HG03135 (cell line): Measurements from ENCODE around the gene CFAP54.
"Not testable (repeated sequence)": the region's sequence is repeated elsewhere in the genome, so short reads cannot be mapped to it uniquely, and the experiment has no call there.

Source experiments
- ATAC-seq: cut with Tn5 transposase; IDR thresholded peaks from one replicate; pipeline ENCODE4 v1.9.1; 2021; ENCODE audit warnings: mild to moderate bottlenecking, moderate library complexity; ENCODE audit not compliant: unreplicated experiment

Gene CFAP54

DNA sequence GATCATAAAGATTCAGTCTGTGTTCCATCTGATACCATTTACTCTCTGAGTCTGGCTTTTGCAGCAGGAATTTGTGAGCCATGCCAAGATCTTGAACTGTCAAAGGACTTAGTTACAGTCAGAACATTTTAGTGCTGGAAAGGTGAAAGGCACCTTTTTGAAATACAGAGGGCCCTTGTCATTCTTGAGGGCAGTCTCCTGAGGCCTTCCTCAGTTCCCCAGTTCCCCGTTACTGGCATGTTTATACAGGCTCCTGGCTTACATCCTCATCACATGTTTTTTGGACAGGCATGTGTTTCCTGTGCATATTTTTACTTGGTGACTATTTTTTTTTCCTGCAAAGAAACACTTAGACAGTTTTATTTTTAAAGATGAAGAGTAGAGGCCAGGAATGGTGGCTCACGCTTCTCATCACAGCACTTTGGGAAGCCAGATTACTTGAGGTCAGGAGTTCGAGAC, 21.0 kb downstream of the CFAP54 start:
- no peak for ATAC-seq

DNA sequence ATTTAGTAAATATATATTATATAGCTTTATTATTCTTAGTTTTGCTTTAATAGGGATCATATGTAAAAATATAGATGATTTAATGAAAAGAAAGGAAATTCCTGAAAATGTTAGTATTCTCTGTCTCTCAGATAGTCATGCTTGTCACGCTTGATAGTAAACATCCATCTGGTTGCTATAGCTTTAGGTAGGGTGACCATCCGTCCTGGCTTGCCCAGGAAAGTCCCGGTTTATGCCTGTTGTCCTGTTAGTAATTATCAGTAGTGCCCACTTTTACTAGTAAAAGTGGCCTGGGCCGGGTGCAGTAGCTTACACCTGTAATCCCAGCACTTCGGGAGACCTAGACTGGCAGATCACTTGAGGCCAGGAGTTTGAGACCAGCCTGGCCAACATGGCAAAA, 23.8 kb downstream of the CFAP54 start:
- ATAC-seq, result no peak

DNA sequence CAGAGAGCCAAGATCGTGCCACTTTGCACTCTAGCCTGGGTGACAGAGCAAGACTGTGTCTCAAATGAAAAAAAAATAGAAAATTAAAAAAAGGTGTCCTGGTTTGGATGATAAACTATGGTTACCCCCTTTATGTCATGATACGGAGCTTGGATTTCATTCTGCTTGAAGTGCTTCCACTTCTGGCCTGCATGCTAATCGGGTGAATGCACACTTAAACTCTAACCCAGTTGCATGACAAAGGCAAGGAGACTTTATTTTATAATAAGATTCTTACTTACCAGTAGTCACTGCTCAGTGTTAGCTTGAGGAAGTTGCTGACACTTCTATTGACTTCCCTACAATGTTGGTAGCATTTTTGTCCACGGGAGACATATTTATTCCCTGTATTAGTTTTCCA, 24.3 kb downstream of the CFAP54 start:
- no peak for ATAC-seq

DNA sequence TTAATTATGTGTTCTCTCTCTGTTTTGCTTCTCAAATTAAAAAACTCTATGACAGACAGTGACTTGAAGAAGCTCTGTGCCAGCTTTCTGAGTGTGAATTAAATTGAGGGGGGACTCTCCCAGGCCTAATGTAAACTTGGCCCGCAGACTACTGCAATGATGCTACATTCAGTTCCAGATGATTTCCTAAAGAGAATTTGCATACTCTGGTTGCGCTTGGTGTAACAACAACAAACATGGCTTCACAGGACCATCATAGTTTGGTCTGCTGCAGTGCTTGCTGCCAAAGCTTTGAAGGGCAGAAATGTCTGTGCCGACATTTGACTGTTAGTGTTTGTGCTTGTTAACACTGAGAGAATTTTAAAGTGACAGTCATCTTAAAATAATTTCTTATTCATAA, 25.0 kb downstream of the CFAP54 start:
- peak; percentile 84 for ATAC-seq

DNA sequence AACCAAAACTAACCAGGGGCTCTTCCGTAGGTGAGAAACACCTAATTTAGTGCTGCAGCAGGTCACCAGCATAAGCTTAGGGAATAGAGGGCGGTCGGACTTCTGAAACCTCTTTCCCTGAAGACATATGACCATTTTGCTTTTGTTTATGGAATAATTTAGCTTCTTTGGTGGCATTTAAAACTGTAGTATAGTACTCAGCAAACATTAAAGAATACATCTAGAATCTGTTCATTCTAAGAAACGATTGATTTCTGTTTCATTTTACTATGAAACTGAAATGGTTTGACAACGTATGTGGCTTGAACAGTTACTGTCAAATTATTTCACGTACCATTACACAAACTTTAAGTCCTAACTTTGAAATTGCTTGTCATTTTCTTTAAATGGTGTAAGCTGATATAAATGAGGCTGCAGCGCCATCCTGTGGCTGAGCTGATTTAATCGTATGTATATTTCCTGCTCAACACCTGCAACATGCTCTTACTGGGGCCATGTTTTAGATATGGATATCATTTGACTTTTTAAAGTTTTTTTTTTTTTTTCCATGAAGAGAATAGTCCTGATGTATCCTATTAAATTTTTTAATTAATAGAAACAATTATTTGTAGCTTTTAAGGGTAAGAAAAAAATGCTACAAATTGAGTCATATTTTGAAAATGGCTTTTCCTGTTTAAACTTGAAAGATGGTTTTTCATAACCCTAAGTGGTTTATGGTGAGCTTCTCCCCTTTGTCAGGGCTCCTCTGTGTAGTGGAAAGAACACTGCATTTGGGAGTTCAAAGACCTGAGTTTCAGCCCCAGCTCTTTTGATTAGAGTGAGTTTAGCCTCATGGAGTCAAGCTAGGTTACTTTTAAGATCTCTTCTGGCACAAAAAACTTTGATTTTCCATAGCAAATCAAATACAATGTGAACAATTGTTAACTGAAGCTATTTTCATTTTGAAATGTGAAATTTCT, 27.4 kb downstream of the CFAP54 start:
- ATAC-seq, result peak; percentile 64

GRCh38 chr12:96520767-96521166, 31.4 kb downstream of the CFAP54 start:
- ATAC-seq, result no peak

- no peak for ATAC-seq
Observed at GRCh38 chr12:96521895-96522682, 32.7 kb downstream of the CFAP54 start.

- no peak for ATAC-seq
Observed at GRCh38 chr12:96522690-96523089, 33.3 kb downstream of the CFAP54 start.

DNA sequence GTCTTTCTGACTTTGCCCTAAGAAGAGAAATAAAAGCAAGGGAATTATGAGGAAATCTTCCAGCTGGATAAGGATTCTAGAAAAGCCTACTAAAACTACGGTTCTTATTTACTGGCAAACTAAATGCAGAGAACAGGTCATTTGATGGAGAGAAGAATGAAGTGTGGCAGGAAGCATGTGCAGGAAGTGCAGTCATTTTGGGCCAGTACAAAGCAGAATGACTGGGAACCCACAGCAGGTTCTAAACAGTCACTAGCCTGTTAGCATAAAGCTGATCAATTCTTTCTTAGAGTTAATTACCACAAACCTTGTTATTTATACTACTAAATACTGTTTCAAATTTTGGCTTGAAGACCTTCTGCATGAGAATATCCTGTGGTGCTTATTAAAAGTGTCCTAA, 36.7 kb downstream of the CFAP54 start:
- no peak for ATAC-seq

DNA sequence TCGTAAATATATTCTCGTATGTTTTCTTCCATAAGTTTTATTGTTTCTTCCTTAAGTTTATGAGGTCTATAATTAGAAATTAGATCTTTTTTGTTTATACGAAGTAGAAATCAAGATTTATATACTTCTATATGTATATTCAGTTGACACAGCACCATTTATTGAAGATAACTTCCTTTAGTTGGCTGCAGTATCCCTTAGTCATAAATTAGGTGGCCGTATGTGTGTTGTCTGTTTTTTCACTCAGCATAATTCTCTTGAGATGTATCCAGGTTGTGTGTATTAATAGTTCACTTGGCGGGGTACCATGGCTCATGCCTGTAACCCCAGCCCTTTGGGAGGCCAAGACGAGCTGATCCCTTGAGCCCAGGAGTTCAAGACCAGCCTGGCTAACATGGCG, 40.5 kb downstream of the CFAP54 start:
- ATAC-seq, result no peak

- no peak for ATAC-seq
Observed at GRCh38 chr12:96534339-96534738, 45.0 kb downstream of the CFAP54 start.

DNA sequence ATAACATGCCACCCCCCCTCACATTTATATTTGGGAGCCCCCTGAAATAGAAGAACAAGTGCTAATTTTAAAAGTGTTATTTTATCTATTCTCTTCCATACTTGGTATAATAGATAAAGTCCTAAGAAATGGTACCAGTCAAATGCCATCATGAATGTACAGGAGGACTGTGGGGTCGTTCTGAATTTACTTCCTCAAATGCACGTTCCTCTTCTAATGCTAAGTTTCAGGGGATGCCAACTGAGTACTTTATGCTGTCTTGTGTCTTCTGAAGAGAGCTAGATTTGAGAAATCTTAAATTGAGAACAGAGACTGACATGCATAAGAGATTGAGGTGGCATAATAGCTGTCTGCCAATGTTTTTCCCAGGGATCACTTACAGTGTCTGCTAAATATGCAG, 59.0 kb downstream of the CFAP54 start:
- no peak for ATAC-seq

DNA sequence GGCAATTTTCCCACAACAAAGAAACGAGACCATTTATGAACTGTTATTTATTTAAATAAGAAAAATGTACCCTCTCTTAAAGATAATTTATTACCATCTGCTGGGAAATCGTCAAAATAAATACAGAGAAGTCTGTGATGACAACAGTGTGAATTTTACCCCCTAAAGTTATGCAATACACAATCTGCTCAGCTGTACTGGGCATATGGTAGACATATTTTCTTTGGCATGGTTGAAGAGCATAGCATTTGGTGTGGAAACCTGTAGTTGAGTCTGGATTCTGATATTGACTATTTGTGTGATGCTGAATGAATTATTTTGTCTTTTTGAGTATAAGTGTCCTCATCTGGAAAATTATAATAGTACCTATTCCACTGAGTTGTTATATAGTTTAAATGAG, 60.0 kb downstream of the CFAP54 start:
- no peak for ATAC-seq

- peak; percentile 38 for ATAC-seq
Observed at GRCh38 chr12:96570579-96570978, 81.2 kb downstream of the CFAP54 start.

- ATAC-seq, result peak; percentile 84
Observed at GRCh38 chr12:96571101-96571862, 81.9 kb downstream of the CFAP54 start.

GRCh38 chr12:96578526-96579125, 89.2 kb downstream of the CFAP54 start:
- peak; percentile 96 for ATAC-seq

- no peak for ATAC-seq
Observed at GRCh38 chr12:96585977-96586376, 96.6 kb downstream of the CFAP54 start.

DNA sequence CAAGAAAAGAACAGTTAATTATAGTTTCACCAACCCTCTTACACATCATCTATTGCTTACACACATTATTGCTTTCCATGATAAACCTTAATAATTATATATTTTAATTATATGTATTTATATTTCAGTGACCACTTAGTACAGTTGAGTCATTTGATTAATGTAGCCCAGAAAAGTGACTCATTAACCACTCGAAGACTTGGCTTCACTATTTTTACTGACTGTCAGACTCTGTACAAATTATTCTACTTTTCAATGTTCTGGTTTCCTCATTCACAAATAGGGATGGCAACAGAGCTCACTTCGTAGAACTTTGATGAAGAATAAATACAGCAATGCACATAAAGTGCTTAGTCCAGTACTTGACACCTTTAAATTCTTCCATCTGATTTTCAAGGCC, 98.3 kb downstream of the CFAP54 start:
- no peak for ATAC-seq

- ATAC-seq, result no peak
Observed at GRCh38 chr12:96590970-96591369, 101.6 kb downstream of the CFAP54 start.

- not testable (repeated sequence) for ATAC-seq
Observed at GRCh38 chr12:96604374-96604773, 115.0 kb downstream of the CFAP54 start.

GRCh38 chr12:96605684-96606083, 116.3 kb downstream of the CFAP54 start:
- no peak for ATAC-seq
